Measurements from ENCODE around the gene TSPAN12. TPM values are rescaled to one million over a fixed set of nuclear protein-coding genes. Genes with fewer than 3 reads are reported as not detected.
"Not testable (repeated sequence)": the region's sequence is repeated elsewhere in the genome, so short reads cannot be mapped to it uniquely, and the experiment has no call there.

Gene TSPAN12
- total and polyA plus RNA-seq, 2 donors (not counting 1 experiment from before 2014, with no cell fraction given) = not detected

GRCh38 chr7:120898715-120899499 is 41.0 kb upstream of the TSPAN12 start:
- no peaks in the 10 kb centered on the region for H3K4me1 Mint-ChIP-seq
- POLR2A ChIA-PET = no interaction called here
- WGBS (ENCODE audit: insufficient coverage) = 80% methylated on average over 2 of the region's 4 CpGs
- H3K9ac ChIP-seq (ENCODE audit: low read length) = no peak overlapping the region
- DNase-seq = no peak
- H3K4me3 ChIP-seq (ENCODE audit: control extremely low read depth in 1 of 5, extremely low read depth in 1 of 5, insufficient read depth in 1 of 5, low read depth in 2 of 5, low read length in 4 of 5) = no peak overlapping the region
- no peak overlapping the region for H3K4me3 Mint-ChIP-seq
- TF ChIP-seq EZH2 (IDR thresholded peaks at IDR 0.05; ENCODE audit: borderline replicate concordance, insufficient read depth, low read depth, low read length, poor library complexity, severe bottlenecking) (no peak), CTCF (IDR thresholded peaks at IDR 0.05) (no peak)
- H3K79me2 ChIP-seq (ENCODE audit: control insufficient read depth, insufficient read depth, low read length) = no peaks in the 10 kb centered on the region
- no peak overlapping the region for H2AFZ ChIP-seq (ENCODE audit: insufficient read depth, low read depth, low read length, poor library complexity, severe bottlenecking)
- ATAC-seq (ENCODE audit: low read depth) = no peak
- H3K27ac Mint-ChIP-seq = no peak overlapping the region
- no peak overlapping the region for H3K4me2 ChIP-seq (replicated peaks; ENCODE audit: low read depth, low read length, poor library complexity, severe bottlenecking)
- no peaks in the 10 kb centered on the region for H3K4me1 ChIP-seq (ENCODE audit: control insufficient read depth in 2 of 2, insufficient read depth in 2 of 2, low read length in 2 of 2)
- H3K36me3 ChIP-seq (replicated peaks in 1 of 2; ENCODE audit: control extremely low read depth in 1 of 2, control insufficient read depth in 1 of 2, extremely low read depth in 1 of 2, insufficient read depth in 2 of 2, low read length in 1 of 2) = no peaks in the 10 kb centered on the region
- H3K27me3 Mint-ChIP-seq = peaks cover 34% of the 10 kb centered on the region
- H4K20me1 ChIP-seq (ENCODE audit: control insufficient read depth, insufficient read depth, low read length, poor library complexity, severe bottlenecking) = no peaks in the 10 kb centered on the region
- no peaks in the 10 kb centered on the region for H3K27me3 ChIP-seq (replicated peaks in 1 of 4; ENCODE audit: control extremely low read depth in 1 of 4, control insufficient read depth in 3 of 4, insufficient read depth in 4 of 4, low read length in 3 of 4)
- H3K9me3 ChIP-seq (ENCODE audit: control extremely low read depth in 1 of 3, control insufficient read depth in 2 of 3, insufficient read depth in 1 of 3, low read length in 2 of 3) = peaks cover 0 to 16% (median 0%) of the 10 kb centered on the region in 3 donors
- H3K27ac ChIP-seq (ENCODE audit: low read length in 2 of 2) = no peak overlapping the region
- peaks cover 5% of the 10 kb centered on the region for H3K9me3 Mint-ChIP-seq (ENCODE audit: insufficient read depth)
- CTCF ChIA-PET = no interaction called here
- intact Hi-C loops (cut with micrococcal nuclease) = no loop called here

GRCh38 chr7:120895253-120895652 is 37.3 kb upstream of the TSPAN12 start:
- H3K9ac ChIP-seq (ENCODE audit: low read length); H3K4me1 Mint-ChIP-seq; H3K4me1 ChIP-seq (ENCODE audit: control insufficient read depth in 2 of 2, insufficient read depth in 2 of 2, low read length in 2 of 2); H3K9me3 Mint-ChIP-seq (ENCODE audit: insufficient read depth); CTCF ChIA-PET; H4K20me1 ChIP-seq (ENCODE audit: control insufficient read depth, insufficient read depth, low read length, poor library complexity, severe bottlenecking); H3K27ac ChIP-seq (ENCODE audit: low read length in 2 of 2); H3K4me3 ChIP-seq (ENCODE audit: control extremely low read depth in 1 of 5, extremely low read depth in 1 of 5, insufficient read depth in 1 of 5, low read depth in 2 of 5, low read length in 4 of 5); H3K27ac Mint-ChIP-seq; intact Hi-C loops (cut with micrococcal nuclease); H3K27me3 ChIP-seq (replicated peaks in 1 of 4; ENCODE audit: control extremely low read depth in 1 of 4, control insufficient read depth in 3 of 4, insufficient read depth in 4 of 4, low read length in 3 of 4); H3K9me3 ChIP-seq (ENCODE audit: control extremely low read depth in 1 of 3, control insufficient read depth in 2 of 3, insufficient read depth in 1 of 3, low read length in 2 of 3); DNase-seq; H3K36me3 ChIP-seq (replicated peaks in 1 of 2; ENCODE audit: control extremely low read depth in 1 of 2, control insufficient read depth in 1 of 2, extremely low read depth in 1 of 2, insufficient read depth in 2 of 2, low read length in 1 of 2); ATAC-seq (ENCODE audit: low read depth); POLR2A ChIA-PET; H3K4me2 ChIP-seq (replicated peaks; ENCODE audit: low read depth, low read length, poor library complexity, severe bottlenecking); H3K4me3 Mint-ChIP-seq; H2AFZ ChIP-seq (ENCODE audit: insufficient read depth, low read depth, low read length, poor library complexity, severe bottlenecking); H3K79me2 ChIP-seq (ENCODE audit: control insufficient read depth, insufficient read depth, low read length): not testable (repeated sequence)
- 81% methylated on average over 3 of the region's 3 CpGs for WGBS (ENCODE audit: insufficient coverage)
- peaks cover 15% of the 10 kb centered on the region for H3K27me3 Mint-ChIP-seq

- H3K9me3 ChIP-seq (ENCODE audit: control extremely low read depth in 1 of 3, control insufficient read depth in 2 of 3, insufficient read depth in 1 of 3, low read length in 2 of 3); H3K27ac Mint-ChIP-seq; POLR2A ChIA-PET; H3K4me3 Mint-ChIP-seq; H3K4me1 Mint-ChIP-seq; H4K20me1 ChIP-seq (ENCODE audit: control insufficient read depth, insufficient read depth, low read length, poor library complexity, severe bottlenecking); H3K4me2 ChIP-seq (replicated peaks; ENCODE audit: low read depth, low read length, poor library complexity, severe bottlenecking); H3K4me3 ChIP-seq (ENCODE audit: control extremely low read depth in 1 of 5, extremely low read depth in 1 of 5, insufficient read depth in 1 of 5, low read depth in 2 of 5, low read length in 4 of 5); H3K27ac ChIP-seq (ENCODE audit: low read length in 2 of 2); ATAC-seq (ENCODE audit: low read depth); H3K4me1 ChIP-seq (ENCODE audit: control insufficient read depth in 2 of 2, insufficient read depth in 2 of 2, low read length in 2 of 2); H3K9me3 Mint-ChIP-seq (ENCODE audit: insufficient read depth); CTCF ChIA-PET; H3K36me3 ChIP-seq (replicated peaks in 1 of 2; ENCODE audit: control extremely low read depth in 1 of 2, control insufficient read depth in 1 of 2, extremely low read depth in 1 of 2, insufficient read depth in 2 of 2, low read length in 1 of 2); intact Hi-C loops (cut with micrococcal nuclease); DNase-seq; H3K27me3 ChIP-seq (replicated peaks in 1 of 4; ENCODE audit: control extremely low read depth in 1 of 4, control insufficient read depth in 3 of 4, insufficient read depth in 4 of 4, low read length in 3 of 4); H2AFZ ChIP-seq (ENCODE audit: insufficient read depth, low read depth, low read length, poor library complexity, severe bottlenecking); H3K9ac ChIP-seq (ENCODE audit: low read length); H3K79me2 ChIP-seq (ENCODE audit: control insufficient read depth, insufficient read depth, low read length): not testable (repeated sequence)
- 81% methylated on average over 3 of the region's 4 CpGs for WGBS (ENCODE audit: insufficient coverage)
- peaks cover 16% of the 10 kb centered on the region for H3K27me3 Mint-ChIP-seq
These were observed 27.7 kb upstream of the TSPAN12 start for GRCh38 chr7:120885602-120886001.
